K562 (cell line): ENCODE measurements around the gene NRXN2. TPM values are rescaled to one million over a fixed set of nuclear protein-coding genes. Genes with fewer than 3 reads are reported as not detected.

Experiments
- ATAC-seq: fragments of 200-7000 bp; cut with Tn5 transposase; 3 replicates; pipeline ENCODE4 v1.9.1; 2020; ENCODE audit warnings: moderate library complexity
- BruUV-seq: library from RNA; stranded (reverse); fragments of 400-500 nt; replicated peaks from 2 replicates; lab custom pipeline; 2021; lab: Mats Ljungman, UMichigan
- CTCF ChIA-PET: fragments of 300-600 bp; formaldehyde crosslinking; extraction: SDS; loops from one replicate; lab custom pipeline; 2021; ENCODE audit warnings: low intra/inter-chr PET ratio; lab: Yijun Ruan, JAX
- POLR2A ChIA-PET: fragments of 300-600, 350-650 bp; sonication (Branson Sonifier 250); formaldehyde crosslinking; extraction: SDS; loops from one replicate; lab custom pipeline; 2021; ENCODE audit warnings: antibody characterized with exemption, inconsistent platforms; lab: Yijun Ruan, JAX
- DNase-seq, 4 experiments: peaks; one replicate each; pipeline versions ENCODE4 v3.0.0 to v3.0.0-alpha.2; 2011 to 2018; ENCODE audit warnings: low spot score in 3 of 4, mixed read lengths in 3 of 4; ENCODE audit errors: extremely low read depth in 1 of 4
- FAIRE-seq: peaks from 2 replicates; lab custom pipeline; 2011; peaks lifted over from hg19 to GRCh38; lab: Jason Lieb, UNC
- H2AFZ ChIP-seq: 2 replicates; pipeline ENCODE4 v1.6.0; 2011; ENCODE audit warnings: low read depth, low read length, control low read depth, inconsistent platforms
- H3K27ac ChIP-seq: fragments of 200-600 bp; 3 replicates; pipeline ENCODE4 v1.8.0; 2011; ENCODE audit warnings: low read depth, mild to moderate bottlenecking, control low read depth, inconsistent platforms, low read length, moderate library complexity, mixed read lengths; ENCODE audit errors: extremely low read depth
- H3K27me3 ChIP-seq, 2 experiments: fragments of 300-600 bp in 1 of 2; 2 replicates in 1 of 2; 3 replicates in 1 of 2; pipeline versions ENCODE4 v1.6.0 to v1.8.0; 2011; ENCODE audit warnings: inconsistent platforms in 2 of 2, low read length in 2 of 2, mild to moderate bottlenecking in 1 of 2, mixed read lengths in 1 of 2, moderate library complexity in 1 of 2; ENCODE audit not compliant: control insufficient read depth in 2 of 2, insufficient read depth in 2 of 2
- H3K36me3 ChIP-seq: fragments of 300-600 bp; 3 replicates; pipeline ENCODE4 v1.8.0; 2011; ENCODE audit warnings: mild to moderate bottlenecking, low read length, inconsistent platforms; ENCODE audit not compliant: control insufficient read depth, insufficient read depth
- H3K4me1 ChIP-seq, 2 experiments: fragments of 200-600 bp in 1 of 2; replicated peaks in 1 of 2; 2 replicates in 1 of 2; 3 replicates in 1 of 2; pipeline versions ENCODE4 v1.5.1 to v1.8.0; 2011; ENCODE audit warnings: inconsistent platforms in 2 of 2, low read length in 2 of 2, mild to moderate bottlenecking in 1 of 2, mixed read lengths in 1 of 2, moderate library complexity in 1 of 2; ENCODE audit not compliant: control insufficient read depth in 2 of 2, insufficient read depth in 2 of 2
- H3K4me2 ChIP-seq: 2 replicates; pipeline ENCODE4 v1.6.1; 2011; ENCODE audit warnings: low read length, control low read depth, inconsistent platforms, mixed read lengths; ENCODE audit not compliant: insufficient read depth
- H3K4me3 ChIP-seq: fragments of 200-600 bp; sonication (generic), shearing (Covaris generic); 2 replicates; pipeline ENCODE4 v1.5.1; 2016; ENCODE audit warnings: control low read depth, inconsistent platforms
- H3K79me2 ChIP-seq: fragments of 200-600 bp; 3 replicates; pipeline ENCODE4 v1.8.0; 2011; ENCODE audit warnings: low read length, inconsistent platforms; ENCODE audit not compliant: control insufficient read depth, insufficient read depth
- H3K9ac ChIP-seq, 2 experiments: 2 replicates each; pipeline versions ENCODE4 v1.6.0 to v1.6.1; 2011; ENCODE audit warnings: low read depth in 2 of 2, low read length in 2 of 2, control low read depth in 1 of 2, inconsistent platforms in 1 of 2, mild to moderate bottlenecking in 1 of 2, mixed read lengths in 1 of 2; ENCODE audit not compliant: insufficient read depth in 1 of 2
- H3K9me1 ChIP-seq: one replicate; pipeline ENCODE4 v1.6.0; 2011; ENCODE audit warnings: inconsistent platforms, mild to moderate bottlenecking, low read length, moderate library complexity; ENCODE audit not compliant: control insufficient read depth, insufficient read depth
- H3K9me3 ChIP-seq: replicated peaks from 2 replicates; pipeline ENCODE4 v1.5.1; 2011; ENCODE audit warnings: low read depth, low read length, inconsistent platforms; ENCODE audit not compliant: control insufficient read depth, insufficient read depth
- H4K20me1 ChIP-seq: replicated peaks from 2 replicates; pipeline ENCODE4 v1.6.1; 2011; ENCODE audit warnings: low read length, inconsistent platforms, mixed read lengths; ENCODE audit not compliant: control insufficient read depth, insufficient read depth
- DIDO1 ChIP-seq: fragments of 450-650 bp; IDR thresholded peaks from 2 replicates; pipeline ENCODE4 v1.6.1; 2016; ENCODE audit warnings: low read depth, missing biosample characterization, missing genetic modification characterization
- HNRNPL ChIP-seq: fragments of 200-400 bp; formaldehyde crosslinking; IDR thresholded peaks from 2 replicates; pipeline ENCODE4 v1.6.1; 2017; ENCODE audit warnings: low read depth, mild to moderate bottlenecking, low read length
- JUND ChIP-seq, 2 experiments: IDR thresholded peaks; 2 replicates in 1 of 2; 3 replicates in 1 of 2; pipeline ENCODE4 v1.6.1; 2011; ENCODE audit warnings: borderline replicate concordance in 2 of 2, low read depth in 2 of 2, low read length in 2 of 2, improper control_type of control experiment in 1 of 2, missing biosample characterization in 1 of 2, missing genetic modification characterization in 1 of 2, missing genetic modification reagents in 1 of 2
- KLF13 ChIP-seq: fragments of 450-650 bp; IDR thresholded peaks from 2 replicates; pipeline ENCODE4 v1.6.1; 2016; ENCODE audit warnings: missing genetic modification characterization, low read depth, mild to moderate bottlenecking, missing compliant biosample characterization, moderate library complexity, borderline replicate concordance
- LARP7 ChIP-seq: fragments of 450-650 bp; IDR thresholded peaks from 2 replicates; pipeline ENCODE4 v1.6.1; 2016
- SUPT5H ChIP-seq: fragments of 450-650 bp; IDR thresholded peaks from 2 replicates; pipeline ENCODE4 v1.6.1; 2016
- ZBTB1 ChIP-seq: sonication (generic); formaldehyde crosslinking; IDR thresholded peaks from 2 replicates; pipeline ENCODE4 v1.8.1; 2023; ENCODE audit warnings: missing genetic modification reagents, low read depth, mild to moderate bottlenecking, borderline replicate concordance
- WGBS: fragments of 100-300 bp; shearing (Covaris generic); methylation state at CpG from one replicate; pipeline ENCODE4 v1.1.6; 2016; ENCODE audit warnings: low coverage, mixed read lengths; ENCODE audit not compliant: insufficient coverage; ENCODE audit errors: missing lambda C conversion rate; 5-methylcytosine and 5-hydroxymethylcytosine counted together
- in situ Hi-C: fragments of 300-500 bp; cut with MboI; formaldehyde crosslinking; loops from 4 replicates; pipeline ENCODE4 v1.15.0; 2018; ENCODE audit warnings: inconsistent platforms, mixed read lengths
- intact Hi-C: fragments of 100-400 bp; cut with micrococcal nuclease; formaldehyde crosslinking; loops from 2 replicates; pipeline ENCODE4 v1.14.2; 2022
- polyA plus RNA-seq, 8 experiments: library from polyadenylated mRNA; depleted of rRNA in 4 of 8; stranded (reverse) in 5 of 8; unstranded in 3 of 8; fragments of >200 nt; fragmentation: Nextera tagmentation in 2 of 8; fragmentation: Illumina TruSeq in 1 of 8; extraction: Ambion mirVana in 2 of 8; extraction: Trizol in 1 of 8; gene quantifications; 2 replicates each; pipeline versions ENCODE4 v1.2.1 to v1.2.3, GENCODE V29; 2011 to 2014; ENCODE audit warnings: inconsistent platforms in 1 of 8, missing spikeins in 1 of 8
- total RNA-seq, 7 experiments: library from RNA; depleted of rRNA in 6 of 7; stranded (reverse); fragments of >200 nt in 6 of 7; fragmentation: Illumina TruSeq in 2 of 7; extraction: Trizol in 2 of 7; gene quantifications; 2 replicates each; pipeline versions ENCODE4 v1.2.1 to v1.2.3, GENCODE V29; 2011 to 2021; ENCODE audit warnings: low replicate concordance in 1 of 7
- TF ChIP-seq, protein P1 (sequence below), 2 experiments: fragments of 200-800 bp in 1 of 2; sonication (Bioruptor generic) in 1 of 2; sonication (generic) in 1 of 2; formaldehyde crosslinking in 1 of 2; IDR thresholded peaks in 1 of 2; conservative IDR thresholded peaks in 1 of 2; 2 replicates each; pipeline versions ENCODE4 v1.5.0 to v1.6.1; 2016 to 2020; ENCODE audit warnings: missing compliant biosample characterization in 1 of 2, missing genetic modification characterization in 1 of 2, missing genetic modification reagents in 1 of 2

NRXN2 gene
- total and polyA plus RNA-seq, 9 of the 15 experiments (the other 6 are each of a cell fraction or from before 2014, with no cell fraction given), result 0.07 to 0.47 (median 0.15) TPM; not detected in 4

DNA sequence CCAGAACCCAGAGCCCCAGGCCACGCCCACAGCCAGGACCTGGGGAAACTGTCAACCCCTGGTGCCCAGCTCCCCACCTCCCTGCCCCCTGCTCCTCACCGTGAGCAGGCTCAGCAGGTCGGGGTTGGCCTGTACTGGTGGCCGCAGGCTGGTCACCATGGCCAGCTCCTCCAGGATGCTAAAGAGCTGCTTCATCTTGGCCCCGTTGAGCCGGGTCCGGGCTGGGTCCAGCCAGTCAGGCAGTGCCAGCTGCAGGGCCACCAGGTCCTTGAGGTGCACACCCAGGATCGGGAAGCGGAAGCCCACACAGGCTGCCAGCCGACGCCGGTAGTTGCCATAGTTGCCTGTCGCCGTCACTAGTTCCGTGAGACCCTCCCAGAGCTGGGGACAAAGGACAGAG, 13.7 kb upstream of the NRXN2 start:
- Histone ChIP-seq H4K20me1 (no peaks in the 10 kb centered on the region), H3K9me1 (no peaks in the 10 kb centered on the region), H3K4me3 (no peak overlapping the region)
- ATAC-seq, result no peak
- intact Hi-C loops, result no loop called here
- POLR2A ChIA-PET, result no interaction called here
- TF ChIP-seq JUND (IDR thresholded peaks at IDR 0.05; ENCODE audit: borderline replicate concordance, low read depth, low read length) (no peak), JUND (tag; IDR thresholded peaks at IDR 0.05; ENCODE audit: borderline replicate concordance, low read depth, low read length) (no peak), LARP7 (no peak), ZBTB1 (CRISPR knock-in tag) (no peak), SUPT5H (no peak), DIDO1 (tag) (no peak), HNRNPL (no peak), KLF13 (tag) (no peak)
- TF ChIP-seq, protein P1, sequence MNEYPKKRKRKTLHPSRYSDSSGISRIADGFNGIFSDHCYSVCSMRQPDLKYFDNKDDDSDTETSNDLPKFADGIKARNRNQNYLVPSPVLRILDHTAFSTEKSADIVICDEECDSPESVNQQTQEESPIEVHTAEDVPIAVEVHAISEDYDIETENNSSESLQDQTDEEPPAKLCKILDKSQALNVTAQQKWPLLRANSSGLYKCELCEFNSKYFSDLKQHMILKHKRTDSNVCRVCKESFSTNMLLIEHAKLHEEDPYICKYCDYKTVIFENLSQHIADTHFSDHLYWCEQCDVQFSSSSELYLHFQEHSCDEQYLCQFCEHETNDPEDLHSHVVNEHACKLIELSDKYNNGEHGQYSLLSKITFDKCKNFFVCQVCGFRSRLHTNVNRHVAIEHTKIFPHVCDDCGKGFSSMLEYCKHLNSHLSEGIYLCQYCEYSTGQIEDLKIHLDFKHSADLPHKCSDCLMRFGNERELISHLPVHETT (CRISPR knock-in tag; conservative IDR thresholded peaks at IDR 0.05 in 1 of 2, IDR thresholded peaks at IDR 0.05 in 1 of 2), result no peak
- TF ChIP-seq, all 486 proteins: peak for 0
- 60% methylated on average over 15 of the region's 15 CpGs for WGBS
- H3K36me3 ChIP-seq, result no peaks in the 10 kb centered on the region
- CTCF ChIA-PET, result no interaction called here
- H3K27me3 ChIP-seq, result peaks cover 0 to 3% of the 10 kb centered on the region in 2 experiments; a peak in 3 of 5 replicates
- H3K9ac ChIP-seq, result 0 out of 4 replicates have a peak overlapping the region, but pooled peaks of 1 of the 2 experiments have one; percentile 3
- FAIRE-seq, result no peak
- no peaks in the 10 kb centered on the region for H3K79me2 ChIP-seq
- in situ Hi-C loops, result loop anchor here (5.0 kb wide), 1 partner anchor 74 kb away; no protein-coding TSS in a partner anchor
- no peak overlapping the region for H3K4me2 ChIP-seq
- peaks cover 0 to 26% of the 10 kb centered on the region in 2 experiments; a peak in 3 of 5 replicates for H3K4me1 ChIP-seq
- no peak overlapping the region for H2AFZ ChIP-seq
- no TSS peak for BruUV-seq
- DNase-seq, result no peak
- H3K9me3 ChIP-seq, result no peaks in the 10 kb centered on the region
- no peak overlapping the region for H3K27ac ChIP-seq
